ENCODE data around the gene TNNI2. TPM values are rescaled to one million over a fixed set of nuclear protein-coding genes. Genes with fewer than 3 reads are reported as not detected.

The TNNI2 gene
- total and polyA plus RNA-seq, 5 donors from 2014 or later = not detected

GRCh38 chr11:1841511-1842148 lies 2.8 kb downstream of the TNNI2 start:
- Mint-ChIP-seq H3K36me3 (no peaks in the 10 kb centered on the region), H3K27ac (no peak overlapping the region), H3K9me3 (no peaks in the 10 kb centered on the region), H3K27me3 (no peaks in the 10 kb centered on the region), H3K4me1 (peaks cover 12 to 50% (median 27%) of the 10 kb centered on the region in 4 donors), H3K4me3 (no peak overlapping the region)
- DNase-seq = no peak
- Histone ChIP-seq H3K27me3 (ENCODE audit: control insufficient read depth, insufficient read depth, low read length) (no peaks in the 10 kb centered on the region), H3K4me1 (ENCODE audit: control insufficient read depth, insufficient read depth, low read length, poor library complexity, severe bottlenecking) (peaks cover 60% of the 10 kb centered on the region), H3K9me3 (ENCODE audit: control insufficient read depth in 2 of 2, low read length in 2 of 2) (no peaks in the 10 kb centered on the region), H3K27ac (ENCODE audit: insufficient read depth, low read length, poor library complexity, severe bottlenecking) (no peak overlapping the region), H3K4me3 (ENCODE audit: low read depth, low read length) (no peak overlapping the region), H3K36me3 (ENCODE audit: control insufficient read depth, insufficient read depth, low read length) (no peaks in the 10 kb centered on the region)
- ATAC-seq (ENCODE audit: low read depth in 2 of 2) = no peak

- Histone ChIP-seq H3K36me3 (ENCODE audit: control insufficient read depth, insufficient read depth, low read length) (no peaks in the 10 kb centered on the region), H3K4me1 (ENCODE audit: control insufficient read depth, insufficient read depth, low read length, poor library complexity, severe bottlenecking) (peaks cover 66% of the 10 kb centered on the region), H3K27me3 (ENCODE audit: control insufficient read depth, insufficient read depth, low read length) (no peaks in the 10 kb centered on the region), H3K4me3 (ENCODE audit: low read depth, low read length) (no peak overlapping the region), H3K9me3 (ENCODE audit: control insufficient read depth in 2 of 2, low read length in 2 of 2) (no peaks in the 10 kb centered on the region), H3K27ac (ENCODE audit: insufficient read depth, low read length, poor library complexity, severe bottlenecking) (no peak overlapping the region)
- Mint-ChIP-seq H3K4me3 (peak overlapping the region; percentile 3 to 54 (median 26)), H3K4me1 (peaks cover 12 to 58% (median 28%) of the 10 kb centered on the region in 4 donors), H3K9me3 (no peaks in the 10 kb centered on the region), H3K36me3 (no peaks in the 10 kb centered on the region), H3K27ac (no peak overlapping the region), H3K27me3 (no peaks in the 10 kb centered on the region)
- ATAC-seq (ENCODE audit: low read depth in 2 of 2) = no peak
- DNase-seq = no peak
These were observed 3.6 kb downstream of the TNNI2 start for GRCh38 chr11:1842149-1843097.

- no peak for DNase-seq
- Histone ChIP-seq H3K27ac (ENCODE audit: insufficient read depth, low read length, poor library complexity, severe bottlenecking) (no peak overlapping the region), H3K4me3 (ENCODE audit: low read depth, low read length) (no peak overlapping the region), H3K36me3 (ENCODE audit: control insufficient read depth, insufficient read depth, low read length) (no peaks in the 10 kb centered on the region), H3K4me1 (ENCODE audit: control insufficient read depth, insufficient read depth, low read length, poor library complexity, severe bottlenecking) (peaks cover 66% of the 10 kb centered on the region), H3K9me3 (ENCODE audit: control insufficient read depth in 2 of 2, low read length in 2 of 2) (no peaks in the 10 kb centered on the region), H3K27me3 (ENCODE audit: control insufficient read depth, insufficient read depth, low read length) (no peaks in the 10 kb centered on the region)
- Mint-ChIP-seq H3K4me1 (peaks cover 12 to 58% (median 28%) of the 10 kb centered on the region in 4 donors), H3K36me3 (no peaks in the 10 kb centered on the region), H3K4me3 (peak overlapping the region; percentile 19 to 80 (median 43)), H3K27me3 (no peaks in the 10 kb centered on the region), H3K9me3 (no peaks in the 10 kb centered on the region), H3K27ac (peak overlapping the region in 2 of 3 donors; percentile 55 to 89)
- no peak for ATAC-seq (ENCODE audit: low read depth in 2 of 2)
These were observed 4.3 kb downstream of the TNNI2 start for GRCh38 chr11:1843098-1843473.

DNA sequence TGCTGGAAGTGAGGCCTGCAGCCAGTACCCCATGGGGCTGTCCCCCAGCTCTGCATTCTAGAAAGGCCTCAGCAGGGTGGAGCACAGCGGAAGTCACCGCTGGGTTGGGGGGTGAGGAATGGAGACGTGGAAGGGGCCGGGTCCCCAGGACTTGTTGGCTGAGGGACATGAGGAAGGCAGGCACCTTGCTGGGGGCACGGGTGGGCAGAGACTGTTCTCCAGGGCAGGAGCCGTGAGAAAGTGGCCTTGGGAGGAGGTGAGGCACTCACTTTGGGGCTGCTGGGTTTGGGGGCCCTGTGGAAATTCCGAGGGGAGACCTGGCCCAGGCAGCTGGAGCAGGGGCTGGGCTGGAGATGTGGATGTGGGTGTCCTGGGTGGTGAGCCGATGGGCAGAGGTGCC lies 5.0 kb downstream of the TNNI2 start:
- Histone ChIP-seq H3K36me3 (ENCODE audit: control insufficient read depth, insufficient read depth, low read length) (no peaks in the 10 kb centered on the region), H3K4me1 (ENCODE audit: control insufficient read depth, insufficient read depth, low read length, poor library complexity, severe bottlenecking) (peaks cover 66% of the 10 kb centered on the region), H3K27ac (ENCODE audit: insufficient read depth, low read length, poor library complexity, severe bottlenecking) (peak overlapping the region; percentile 76), H3K9me3 (ENCODE audit: control insufficient read depth in 2 of 2, low read length in 2 of 2) (no peaks in the 10 kb centered on the region), H3K4me3 (ENCODE audit: low read depth, low read length) (no peak overlapping the region), H3K27me3 (ENCODE audit: control insufficient read depth, insufficient read depth, low read length) (no peaks in the 10 kb centered on the region)
- no peaks in the 10 kb centered on the region for H3K27me3 Mint-ChIP-seq
- H3K36me3 Mint-ChIP-seq = no peaks in the 10 kb centered on the region
- peaks cover 12 to 64% (median 29%) of the 10 kb centered on the region in 4 donors for H3K4me1 Mint-ChIP-seq
- no peak for DNase-seq
- no peak for ATAC-seq (ENCODE audit: low read depth in 2 of 2)
- H3K27ac Mint-ChIP-seq = peak overlapping the region; percentile 89 to 99 (median 96)
- peak overlapping the region; percentile 55 to 91 (median 82) for H3K4me3 Mint-ChIP-seq
- no peaks in the 10 kb centered on the region for H3K9me3 Mint-ChIP-seq

- H3K36me3 Mint-ChIP-seq = no peaks in the 10 kb centered on the region
- H3K36me3 ChIP-seq (ENCODE audit: control insufficient read depth, insufficient read depth, low read length) = no peaks in the 10 kb centered on the region
- no peaks in the 10 kb centered on the region for H3K27me3 ChIP-seq (ENCODE audit: control insufficient read depth, insufficient read depth, low read length)
- H3K27me3 Mint-ChIP-seq = no peaks in the 10 kb centered on the region
- H3K4me3 Mint-ChIP-seq = peak overlapping the region; percentile 83 to 91 (median 87)
- H3K4me3 ChIP-seq (ENCODE audit: low read depth, low read length) = peak overlapping the region; percentile 81
- no peaks in the 10 kb centered on the region for H3K9me3 ChIP-seq (ENCODE audit: control insufficient read depth in 2 of 2, low read length in 2 of 2)
- peak; percentile 47 to 58 for ATAC-seq (ENCODE audit: low read depth in 2 of 2)
- DNase-seq = peak; percentile 26 to 79 (median 50)
- H3K4me1 ChIP-seq (ENCODE audit: control insufficient read depth, insufficient read depth, low read length, poor library complexity, severe bottlenecking) = peaks cover 72% of the 10 kb centered on the region
- H3K27ac ChIP-seq (ENCODE audit: insufficient read depth, low read length, poor library complexity, severe bottlenecking) = peak overlapping the region; percentile 76
- peak overlapping the region; percentile 96 to 100 (median 99) for H3K27ac Mint-ChIP-seq
- H3K9me3 Mint-ChIP-seq = no peaks in the 10 kb centered on the region
- peaks cover 12 to 69% (median 32%) of the 10 kb centered on the region in 4 donors for H3K4me1 Mint-ChIP-seq
These were observed 5.7 kb downstream of the TNNI2 start for GRCh38 chr11:1844221-1845094.

DNA sequence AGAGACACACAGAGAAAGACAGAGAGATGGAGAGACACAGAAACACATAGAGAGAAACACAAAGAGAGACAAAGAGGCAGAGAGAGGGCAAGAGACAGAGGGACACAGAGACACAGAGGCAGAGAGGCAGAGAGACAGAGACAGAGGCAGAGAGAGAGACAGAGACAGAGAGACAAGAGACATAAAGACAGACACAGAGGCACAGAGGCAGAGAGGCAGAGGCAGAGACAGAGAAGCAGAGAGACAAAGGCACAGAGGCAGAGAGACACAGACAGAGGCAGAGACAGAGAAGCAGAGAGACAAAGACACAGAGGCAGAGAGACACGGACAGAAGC lies 6.3 kb downstream of the TNNI2 start:
- no peaks in the 10 kb centered on the region for H3K36me3 Mint-ChIP-seq
- H3K9me3 Mint-ChIP-seq = no peaks in the 10 kb centered on the region
- no peaks in the 10 kb centered on the region for H3K27me3 Mint-ChIP-seq
- H3K4me1 ChIP-seq (ENCODE audit: control insufficient read depth, insufficient read depth, low read length, poor library complexity, severe bottlenecking) = peaks cover 72% of the 10 kb centered on the region
- H3K27ac ChIP-seq (ENCODE audit: insufficient read depth, low read length, poor library complexity, severe bottlenecking) = peak overlapping the region; percentile 76
- H3K9me3 ChIP-seq (ENCODE audit: control insufficient read depth in 2 of 2, low read length in 2 of 2) = no peaks in the 10 kb centered on the region
- peak overlapping the region; percentile 83 to 91 (median 87) for H3K4me3 Mint-ChIP-seq
- no peaks in the 10 kb centered on the region for H3K27me3 ChIP-seq (ENCODE audit: control insufficient read depth, insufficient read depth, low read length)
- H3K36me3 ChIP-seq (ENCODE audit: control insufficient read depth, insufficient read depth, low read length) = no peaks in the 10 kb centered on the region
- peak overlapping the region; percentile 81 for H3K4me3 ChIP-seq (ENCODE audit: low read depth, low read length)
- ATAC-seq (ENCODE audit: low read depth in 2 of 2) (no peak), DNase-seq (no peak)
- peaks cover 12 to 69% (median 31%) of the 10 kb centered on the region in 4 donors for H3K4me1 Mint-ChIP-seq
- H3K27ac Mint-ChIP-seq = peak overlapping the region; percentile 96 to 100 (median 99)

All from CD4-positive, CD25-positive, alpha-beta regulatory T cell (primary cell).